Cardiac muscle cell (in vitro differentiated cells and primary cell): ENCODE measurements around the gene DENND4A. TPM values are rescaled to one million over a fixed set of nuclear protein-coding genes. Genes with fewer than 3 reads are reported as not detected.

ENCODE experiments used
- DNase-seq, 2 donors: peaks; one replicate each; pipeline versions ENCODE4 v3.0.0 to v3.0.0-alpha.2; 2010 to 2017; ENCODE audit warnings: low read depth in 1 of 2, low spot score in 1 of 2
- H3K27ac ChIP-seq: fragments of 200-600 bp; sonication (generic); 2 replicates; pipeline ENCODE4 v1.5.1; 2016
- H3K27me3 ChIP-seq: fragments of 200-600 bp; sonication (generic); 2 replicates; pipeline ENCODE4 v1.6.0; 2016; ENCODE audit warnings: control low read depth
- H3K36me3 ChIP-seq: fragments of 200-600 bp; sonication (generic); 2 replicates; pipeline ENCODE4 v1.5.1; 2016; ENCODE audit warnings: control low read depth
- H3K4me1 ChIP-seq: fragments of 200-600 bp; sonication (generic); 2 replicates; pipeline ENCODE4 v1.8.1; 2017; ENCODE audit warnings: low read depth, mild to moderate bottlenecking, mixed run types
- H3K4me3 ChIP-seq: fragments of 200-600 bp; sonication (generic); 2 replicates; pipeline ENCODE4 v1.5.1; 2016; ENCODE audit warnings: mild to moderate bottlenecking
- H3K9me3 ChIP-seq: fragments of 200-600 bp; sonication (generic); 2 replicates; pipeline ENCODE4 v1.5.1; 2017; ENCODE audit warnings: low read depth, mild to moderate bottlenecking, control low read depth
- polyA plus RNA-seq: library from polyadenylated mRNA; unstranded; fragments of >200 nt; fragmentation: Nextera tagmentation; extraction: Ambion mirVana; gene quantifications from 2 replicates; pipeline ENCODE4 v1.2.1, GENCODE V29; 2016
- total RNA-seq: library from RNA; depleted of rRNA; stranded (reverse); fragments of >200 nt; gene quantifications from 2 replicates; pipeline ENCODE4 v1.2.3, GENCODE V29; 2016
- TF ChIP-seq, protein P1 (sequence below): IDR thresholded peaks from 2 replicates; pipeline ENCODE4 v1.5.1; 2012; ENCODE audit warnings: low read depth, mild to moderate bottlenecking, low read length

Gene DENND4A
- total and polyA plus RNA-seq, 2 experiments from 2014 or later: 3.5 to 7.7 TPM

DNA sequence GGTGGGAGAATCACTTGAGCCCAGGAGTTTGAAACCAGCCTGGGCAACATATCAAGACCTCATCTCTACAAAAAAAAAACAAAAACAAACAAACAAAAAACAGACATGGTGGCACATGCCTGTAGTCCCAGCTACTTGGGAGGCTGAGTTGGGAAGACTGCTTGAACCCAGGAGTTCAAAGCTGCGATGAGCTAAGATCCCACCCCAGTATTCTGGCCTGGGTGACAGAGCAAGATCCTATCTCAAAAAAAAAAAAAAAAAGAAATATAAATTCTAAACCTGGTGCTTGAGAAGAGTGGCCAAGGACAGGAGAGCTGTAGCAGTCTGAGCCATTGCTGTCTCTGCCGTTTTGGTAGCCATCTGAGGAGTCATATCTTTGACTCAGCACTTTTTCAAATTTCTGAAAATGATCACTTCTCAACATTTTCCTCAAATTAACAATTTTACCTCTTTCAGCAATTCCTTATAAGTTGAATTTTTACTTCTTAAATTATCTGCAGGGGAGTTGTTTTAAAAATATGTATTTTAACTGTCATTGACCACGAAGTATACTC lies 3.6 kb upstream of the DENND4A start:
- H3K27me3 ChIP-seq: no peaks in the 10 kb centered on the region
- DNase-seq: no peak
- no peak overlapping the region for H3K4me3 ChIP-seq
- H3K9me3 ChIP-seq: no peaks in the 10 kb centered on the region
- H3K36me3 ChIP-seq: no peaks in the 10 kb centered on the region
- H3K27ac ChIP-seq: no peak overlapping the region
- no peaks in the 10 kb centered on the region for H3K4me1 ChIP-seq
- TF ChIP-seq, protein P1, sequence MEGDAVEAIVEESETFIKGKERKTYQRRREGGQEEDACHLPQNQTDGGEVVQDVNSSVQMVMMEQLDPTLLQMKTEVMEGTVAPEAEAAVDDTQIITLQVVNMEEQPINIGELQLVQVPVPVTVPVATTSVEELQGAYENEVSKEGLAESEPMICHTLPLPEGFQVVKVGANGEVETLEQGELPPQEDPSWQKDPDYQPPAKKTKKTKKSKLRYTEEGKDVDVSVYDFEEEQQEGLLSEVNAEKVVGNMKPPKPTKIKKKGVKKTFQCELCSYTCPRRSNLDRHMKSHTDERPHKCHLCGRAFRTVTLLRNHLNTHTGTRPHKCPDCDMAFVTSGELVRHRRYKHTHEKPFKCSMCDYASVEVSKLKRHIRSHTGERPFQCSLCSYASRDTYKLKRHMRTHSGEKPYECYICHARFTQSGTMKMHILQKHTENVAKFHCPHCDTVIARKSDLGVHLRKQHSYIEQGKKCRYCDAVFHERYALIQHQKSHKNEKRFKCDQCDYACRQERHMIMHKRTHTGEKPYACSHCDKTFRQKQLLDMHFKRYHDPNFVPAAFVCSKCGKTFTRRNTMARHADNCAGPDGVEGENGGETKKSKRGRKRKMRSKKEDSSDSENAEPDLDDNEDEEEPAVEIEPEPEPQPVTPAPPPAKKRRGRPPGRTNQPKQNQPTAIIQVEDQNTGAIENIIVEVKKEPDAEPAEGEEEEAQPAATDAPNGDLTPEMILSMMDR: no peak

DNA sequence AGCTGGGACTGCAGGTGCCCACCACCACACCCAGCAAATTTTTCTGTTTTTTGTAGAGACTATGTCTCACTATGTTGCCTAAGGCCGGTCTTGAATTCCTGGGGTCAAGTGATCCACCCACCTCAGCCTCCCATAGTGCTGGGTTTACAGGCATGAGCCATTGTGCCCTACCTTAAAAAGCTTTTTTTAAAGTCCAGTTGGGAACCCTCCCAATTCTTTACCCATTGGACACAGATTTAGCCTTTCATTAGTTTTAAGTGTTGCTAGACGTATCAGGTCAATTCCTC lies 1.7 kb upstream of the DENND4A start:
- no peaks in the 10 kb centered on the region for H3K4me1 ChIP-seq
- H3K36me3 ChIP-seq: no peaks in the 10 kb centered on the region
- TF ChIP-seq, protein P1: no peak
- no peak overlapping the region for H3K4me3 ChIP-seq
- no peak overlapping the region for H3K27ac ChIP-seq
- no peak for DNase-seq
- no peaks in the 10 kb centered on the region for H3K27me3 ChIP-seq
- no peaks in the 10 kb centered on the region for H3K9me3 ChIP-seq

DNA sequence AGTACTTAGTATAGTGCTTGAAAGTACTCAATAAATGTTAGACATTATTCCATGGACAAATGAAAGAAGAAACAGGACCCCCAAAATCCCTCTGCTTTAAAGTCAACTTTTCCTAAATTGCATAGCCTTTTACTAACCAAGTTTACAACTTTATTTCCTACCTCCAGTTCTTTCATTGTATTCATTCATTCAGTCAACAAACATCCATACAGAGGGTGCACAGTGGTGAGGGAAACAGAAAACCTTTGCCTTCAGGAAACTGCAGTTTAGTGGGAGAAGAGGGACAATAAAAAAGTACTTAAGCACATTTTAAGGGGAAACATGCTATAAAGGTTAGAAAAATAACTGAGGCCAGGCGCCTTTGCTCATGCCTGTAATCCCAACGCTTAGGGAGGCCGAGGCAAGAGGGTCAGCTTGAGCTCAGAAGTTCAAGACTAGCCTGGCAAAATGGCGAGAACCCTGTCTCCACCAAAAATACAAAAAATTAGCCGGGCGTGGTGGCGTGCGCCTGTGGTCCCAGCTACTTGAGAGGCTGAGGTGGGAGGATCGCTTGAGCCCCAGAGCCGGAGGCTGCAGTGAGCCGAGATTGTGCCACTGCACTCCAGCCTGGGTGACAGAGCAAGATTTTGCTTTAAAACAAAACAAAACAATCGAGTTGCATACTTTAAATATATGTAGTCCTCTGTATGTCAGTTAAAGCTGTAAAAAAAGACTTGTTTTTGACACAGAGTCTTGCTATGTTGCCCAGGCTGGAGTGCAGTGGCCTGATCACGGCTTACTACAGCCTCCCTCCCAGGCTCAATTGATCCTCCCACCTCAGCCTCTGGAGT lies 1.1 kb upstream of the DENND4A start:
- no peak for DNase-seq
- peak overlapping the region; percentile 92 for H3K27ac ChIP-seq
- no peaks in the 10 kb centered on the region for H3K36me3 ChIP-seq
- H3K9me3 ChIP-seq: no peaks in the 10 kb centered on the region
- no peaks in the 10 kb centered on the region for H3K27me3 ChIP-seq
- TF ChIP-seq, protein P1: no peak
- peak overlapping the region; percentile 89 for H3K4me3 ChIP-seq
- H3K4me1 ChIP-seq: no peaks in the 10 kb centered on the region

DNA sequence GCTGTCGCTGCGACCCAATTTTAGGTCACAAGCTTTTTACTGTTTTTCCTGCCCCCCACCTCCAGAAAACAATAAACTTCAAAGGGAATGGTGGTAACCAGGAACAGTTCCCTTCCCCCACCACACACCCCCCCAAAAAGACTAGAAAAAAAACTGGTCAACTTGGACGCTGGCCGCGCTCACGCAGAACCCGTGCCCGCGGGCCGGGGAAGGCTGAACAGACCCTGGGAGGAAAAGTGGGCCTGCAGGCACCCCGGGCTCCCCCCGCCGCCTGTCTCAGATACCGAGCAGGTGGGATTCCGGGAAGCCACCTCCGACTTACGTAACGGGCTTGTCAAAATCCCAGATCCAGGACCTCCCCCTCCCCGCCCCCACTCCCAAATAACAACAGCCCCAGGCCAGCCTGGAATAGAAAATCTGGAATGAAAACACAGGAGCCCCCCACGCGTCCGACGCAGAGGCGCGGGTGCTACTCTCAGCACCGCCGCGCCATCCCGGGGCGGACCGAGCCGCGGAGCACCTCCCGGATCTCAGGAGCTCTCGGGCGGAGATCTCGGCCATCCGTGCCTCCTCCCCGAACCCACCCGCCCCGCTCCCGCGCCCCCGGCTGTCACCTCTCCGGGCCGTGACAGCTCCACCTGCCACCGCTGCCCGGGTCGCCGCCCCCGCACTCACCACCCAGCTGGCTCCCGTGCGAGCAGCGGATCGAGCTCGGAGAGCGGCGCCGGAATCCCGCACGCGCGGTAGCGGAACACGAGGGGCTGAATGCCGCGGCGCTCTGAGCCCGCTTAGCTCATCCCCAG lies 557 bp downstream of the DENND4A start:
- Histone ChIP-seq H3K36me3 (no peaks in the 10 kb centered on the region), H3K4me1 (no peaks in the 10 kb centered on the region), H3K4me3 (peak overlapping the region; percentile 89), H3K27me3 (no peaks in the 10 kb centered on the region), H3K27ac (peak overlapping the region; percentile 92), H3K9me3 (no peaks in the 10 kb centered on the region)
- peak; percentile 58 to 76 for DNase-seq
- TF ChIP-seq, protein P1: no peak

DNA sequence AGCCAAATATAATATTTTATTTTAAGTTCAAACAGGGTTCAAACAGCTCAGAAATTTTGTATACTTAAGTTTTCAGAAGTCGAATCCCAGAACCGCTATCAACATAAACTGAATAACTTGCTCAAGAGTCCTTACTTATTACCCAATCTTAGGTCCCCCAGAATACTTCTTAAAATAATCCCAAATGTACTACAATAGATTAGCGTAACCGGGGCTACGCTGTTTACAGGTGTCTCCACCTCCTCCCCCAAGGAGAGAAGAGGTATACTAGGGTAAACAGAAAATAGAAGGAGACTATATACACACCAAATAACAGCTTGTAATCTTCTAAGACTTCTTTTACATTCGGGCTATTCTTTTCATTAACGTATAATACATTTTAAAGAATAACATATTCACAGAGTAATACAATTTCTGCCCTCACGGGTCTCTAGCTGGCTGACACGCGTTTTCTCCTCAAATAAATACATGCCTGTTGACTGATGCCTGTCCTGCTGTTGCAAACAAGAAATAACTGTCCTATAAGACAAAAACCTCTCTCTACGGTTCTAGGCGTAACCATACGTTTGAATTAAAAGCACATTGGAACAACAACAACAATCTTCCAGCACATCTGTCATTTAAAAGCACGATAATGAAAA lies 1.3 kb downstream of the DENND4A start:
- Histone ChIP-seq H3K9me3 (no peaks in the 10 kb centered on the region), H3K27ac (peak overlapping the region; percentile 92), H3K4me1 (no peaks in the 10 kb centered on the region), H3K4me3 (peak overlapping the region; percentile 89), H3K27me3 (no peaks in the 10 kb centered on the region), H3K36me3 (no peaks in the 10 kb centered on the region)
- TF ChIP-seq, protein P1: no peak
- peak in 1 of 2 donors; percentile 38 for DNase-seq
